Measurements from ENCODE around the gene CDK11B. TPM values are rescaled to one million over a fixed set of nuclear protein-coding genes. Genes with fewer than 3 reads are reported as not detected.

CDK11B gene
- total RNA-seq, 4 donors from 2014 or later = 16.3 to 25.3 (median 19.2) TPM

- TF ChIP-seq CTCF (IDR thresholded peaks at IDR 0.05) = no peak
- DNase-seq (ENCODE audit: low spot score) = no peak
- ATAC-seq (ENCODE audit: low FRiP score) = no peak
Measured at GRCh38 chr1:1621173-1622009, 37.4 kb downstream of the CDK11B start.

DNA sequence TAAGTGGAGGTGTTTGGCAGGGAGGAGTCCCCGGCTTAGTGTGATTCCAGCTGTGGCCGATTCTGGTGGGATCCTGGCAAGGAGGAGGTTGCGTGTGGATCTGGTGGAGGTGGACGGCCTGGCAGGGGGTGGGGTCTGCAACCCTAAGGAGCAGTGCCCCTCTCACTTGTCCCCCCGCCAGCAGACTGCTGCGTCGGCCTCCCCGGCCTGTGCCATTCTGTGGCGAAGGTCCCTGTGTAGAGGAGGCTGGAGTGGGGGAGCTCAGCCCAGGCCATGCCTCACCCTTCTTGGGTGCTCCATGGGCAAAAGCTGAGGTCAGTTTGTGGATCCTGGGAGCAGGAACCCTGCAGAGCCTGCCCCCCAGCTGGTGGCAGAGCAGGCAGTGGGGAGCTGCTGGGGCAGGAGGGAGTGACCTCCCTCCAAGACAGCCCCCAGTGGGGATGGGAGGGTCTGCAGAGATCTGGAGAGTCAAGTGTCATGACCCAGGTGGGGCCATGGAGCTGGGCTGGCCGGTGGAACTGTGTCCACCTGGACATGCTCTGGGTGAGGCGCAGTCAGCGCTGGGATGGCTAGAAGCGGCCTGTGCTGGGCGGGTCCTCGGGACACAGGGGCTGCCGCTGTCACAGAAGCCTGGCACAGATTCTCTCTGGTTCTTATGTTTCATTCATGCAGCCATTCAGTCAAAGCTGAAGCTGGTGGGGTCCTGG, 38.2 kb downstream of the CDK11B start:
- DNase-seq (ENCODE audit: low spot score) (no peak), ATAC-seq (ENCODE audit: low FRiP score) (no peak)
- no peak for TF ChIP-seq CTCF (IDR thresholded peaks at IDR 0.05)

GRCh38 chr1:1619917-1620361, 38.9 kb downstream of the CDK11B start:
- no peak for TF ChIP-seq CTCF (IDR thresholded peaks at IDR 0.05)
- DNase-seq (ENCODE audit: low spot score) = no peak
- no peak for ATAC-seq (ENCODE audit: low FRiP score)

DNA sequence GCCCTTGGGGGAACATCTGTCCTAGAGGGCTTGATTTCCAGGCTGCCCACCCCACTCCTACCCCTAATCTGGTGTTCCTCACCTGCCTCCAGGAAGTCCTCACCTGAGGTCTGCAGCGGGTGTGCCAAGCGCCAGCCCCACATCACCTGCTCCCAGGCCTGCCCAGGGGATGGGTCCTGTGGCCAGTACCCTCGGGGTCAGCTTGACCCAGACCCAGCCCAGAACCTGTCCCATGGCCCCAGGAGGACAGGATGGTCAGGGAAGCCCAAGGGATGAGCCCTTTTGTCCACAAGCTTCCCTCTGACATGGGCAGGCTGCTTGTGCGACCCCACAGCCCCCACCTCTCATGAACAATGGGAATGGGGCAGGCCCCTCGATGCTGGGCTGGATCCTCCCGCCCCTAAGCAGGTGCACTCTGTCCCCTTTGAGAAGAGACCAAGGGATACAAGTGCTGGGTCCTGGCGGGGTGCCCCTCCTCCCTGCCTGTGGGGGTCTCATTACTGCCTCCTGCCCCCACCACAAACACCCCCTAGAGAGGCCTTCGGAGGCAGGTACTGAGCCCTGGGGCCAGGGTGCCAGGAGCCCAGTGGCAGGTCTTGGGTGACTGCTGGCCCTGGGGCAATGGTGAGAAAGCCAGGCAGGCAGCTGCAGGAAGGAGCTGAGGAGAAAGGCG, 40.3 kb downstream of the CDK11B start:
- no peak for DNase-seq (ENCODE audit: low spot score)
- no peak for ATAC-seq (ENCODE audit: low FRiP score)
- TF ChIP-seq CTCF (IDR thresholded peaks at IDR 0.05) = no peak

GRCh38 chr1:1617925-1618324, 40.9 kb downstream of the CDK11B start:
- TF ChIP-seq CTCF (IDR thresholded peaks at IDR 0.05) = no peak
- ATAC-seq (ENCODE audit: low FRiP score) (no peak), DNase-seq (ENCODE audit: low spot score) (no peak)

- DNase-seq (ENCODE audit: low spot score) (no peak), ATAC-seq (ENCODE audit: low FRiP score) (no peak)
- TF ChIP-seq CTCF (IDR thresholded peaks at IDR 0.05) = no peak
Measured at GRCh38 chr1:1617516-1617915, 41.3 kb downstream of the CDK11B start.

Measured in omental fat pad (tissue), 4 donors.